Epithelial cell of esophagus (primary cell): Measurements from ENCODE around the gene ZNF565.
"Not testable (repeated sequence)": the region's sequence is repeated elsewhere in the genome, so short reads cannot be mapped to it uniquely, and the experiment has no call there.

Experiments used
- DNase-seq: peaks from one replicate; pipeline ENCODE4 v3.0.0; 2010; ENCODE audit warnings: low read depth
- H3K4me3 ChIP-seq: 2 replicates; pipeline ENCODE4 v1.5.1; 2011; ENCODE audit warnings: mild to moderate bottlenecking, low read length, control low read depth
- TF ChIP-seq, protein P1 (sequence below): IDR thresholded peaks from 2 replicates; pipeline ENCODE4 v1.5.1; 2011; ENCODE audit warnings: low read depth, mild to moderate bottlenecking, low read length, control low read depth, inconsistent platforms; ENCODE audit not compliant: insufficient read depth; ENCODE audit errors: missing control alignments

ZNF565 gene

GRCh38 chr19:36236304-36236945 lies 22.0 kb upstream of the ZNF565 start:
- TF ChIP-seq, protein P1, sequence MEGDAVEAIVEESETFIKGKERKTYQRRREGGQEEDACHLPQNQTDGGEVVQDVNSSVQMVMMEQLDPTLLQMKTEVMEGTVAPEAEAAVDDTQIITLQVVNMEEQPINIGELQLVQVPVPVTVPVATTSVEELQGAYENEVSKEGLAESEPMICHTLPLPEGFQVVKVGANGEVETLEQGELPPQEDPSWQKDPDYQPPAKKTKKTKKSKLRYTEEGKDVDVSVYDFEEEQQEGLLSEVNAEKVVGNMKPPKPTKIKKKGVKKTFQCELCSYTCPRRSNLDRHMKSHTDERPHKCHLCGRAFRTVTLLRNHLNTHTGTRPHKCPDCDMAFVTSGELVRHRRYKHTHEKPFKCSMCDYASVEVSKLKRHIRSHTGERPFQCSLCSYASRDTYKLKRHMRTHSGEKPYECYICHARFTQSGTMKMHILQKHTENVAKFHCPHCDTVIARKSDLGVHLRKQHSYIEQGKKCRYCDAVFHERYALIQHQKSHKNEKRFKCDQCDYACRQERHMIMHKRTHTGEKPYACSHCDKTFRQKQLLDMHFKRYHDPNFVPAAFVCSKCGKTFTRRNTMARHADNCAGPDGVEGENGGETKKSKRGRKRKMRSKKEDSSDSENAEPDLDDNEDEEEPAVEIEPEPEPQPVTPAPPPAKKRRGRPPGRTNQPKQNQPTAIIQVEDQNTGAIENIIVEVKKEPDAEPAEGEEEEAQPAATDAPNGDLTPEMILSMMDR: no peak
- no peak for DNase-seq
- no peak overlapping the region for H3K4me3 ChIP-seq

- not testable (repeated sequence) for H3K4me3 ChIP-seq, DNase-seq
Observed at GRCh38 chr19:36233626-36234025, 19.2 kb upstream of the ZNF565 start.

DNA sequence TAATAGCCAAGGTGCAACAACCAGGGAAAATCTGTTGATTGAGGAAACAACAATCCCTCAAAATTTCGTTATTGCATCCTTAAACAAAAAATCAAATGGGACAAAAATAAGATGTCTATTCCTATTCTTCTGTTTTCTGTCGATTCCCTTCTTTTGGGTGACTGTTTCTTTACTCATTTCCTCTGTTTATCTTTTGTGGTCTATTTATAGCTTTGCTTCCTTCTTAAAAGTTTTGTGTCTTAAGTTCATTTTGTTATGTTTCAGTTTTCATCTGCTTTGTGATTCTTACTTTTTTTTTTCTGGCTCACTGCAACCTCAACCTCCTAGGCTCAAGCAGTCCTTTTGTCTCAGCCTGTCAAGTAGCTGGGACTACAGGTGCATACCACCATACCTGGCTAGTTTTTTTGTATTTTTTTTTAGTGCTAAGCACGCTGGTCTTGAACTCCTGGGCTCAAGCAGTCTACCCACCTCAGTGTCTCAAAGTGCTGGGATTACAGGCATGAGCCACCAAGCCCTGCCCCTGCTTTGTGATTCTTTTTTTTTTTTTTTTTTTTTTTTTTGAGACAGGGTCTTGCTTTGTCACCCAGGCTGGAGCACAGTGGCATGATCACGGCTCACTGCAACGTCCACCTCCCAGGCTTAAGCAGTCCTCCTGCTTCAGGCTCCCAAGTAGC lies 10.9 kb upstream of the ZNF565 start:
- H3K4me3 ChIP-seq: no peak overlapping the region
- TF ChIP-seq, protein P1: no peak
- no peak for DNase-seq

GRCh38 chr19:36222503-36222902 lies 8.0 kb upstream of the ZNF565 start:
- no peak for DNase-seq
- H3K4me3 ChIP-seq: no peak overlapping the region
- TF ChIP-seq, protein P1: no peak

GRCh38 chr19:36221474-36221873 lies 7.0 kb upstream of the ZNF565 start:
- no peak overlapping the region for H3K4me3 ChIP-seq
- DNase-seq: no peak
- TF ChIP-seq, protein P1: no peak

- DNase-seq: peak; percentile 22
- peak overlapping the region; percentile 89 for H3K4me3 ChIP-seq
- TF ChIP-seq, protein P1: no peak
Observed at GRCh38 chr19:36215276-36216123, 1.0 kb upstream of the ZNF565 start.

- TF ChIP-seq, protein P1: no peak
- DNase-seq: no peak
- H3K4me3 ChIP-seq: no peak overlapping the region
Observed at GRCh38 chr19:36212895-36213294, 1.6 kb downstream of the ZNF565 start.
